ENCODE results near the gene EPB41. TPM values are rescaled to one million over a fixed set of nuclear protein-coding genes. Genes with fewer than 3 reads are reported as not detected.

EPB41 gene
- total RNA-seq, 2 donors from 2014 or later, result 68.0 to 78.7 TPM

- intact Hi-C loops (cut with DNase I, micrococcal nuclease), result loop anchor here in 1 of 2 donors (10.0 kb wide), 1 partner anchor 316 kb away; no protein-coding TSS in a partner anchor
- DNase-seq (no peak), ATAC-seq (no peak)
These were observed 25.5 kb upstream of the EPB41 start for GRCh38 chr1:28888915-28889314.

- DNase-seq, result no peak
- no peak for ATAC-seq
- intact Hi-C loops (cut with DNase I, micrococcal nuclease), result loop anchor here in 1 of 2 donors (10.0 kb wide), 1 partner anchor 315 kb away; no protein-coding TSS in a partner anchor
These were observed 25.0 kb upstream of the EPB41 start for GRCh38 chr1:28889357-28889756.

GRCh38 chr1:28890435-28890834 lies 23.9 kb upstream of the EPB41 start:
- ATAC-seq (no peak), DNase-seq (no peak)
- intact Hi-C loops (cut with DNase I, micrococcal nuclease), result no loop called here

GRCh38 chr1:28890836-28891235 lies 23.5 kb upstream of the EPB41 start:
- intact Hi-C loops (cut with DNase I, micrococcal nuclease), result no loop called here
- DNase-seq, result no peak
- no peak for ATAC-seq

- intact Hi-C loops (cut with DNase I, micrococcal nuclease), result no loop called here
- DNase-seq (no peak), ATAC-seq (no peak)
These were observed 23.1 kb upstream of the EPB41 start for GRCh38 chr1:28891256-28891655.

- intact Hi-C loops (cut with DNase I, micrococcal nuclease), result no loop called here
- DNase-seq (no peak), ATAC-seq (no peak)
These were observed 20.8 kb upstream of the EPB41 start for GRCh38 chr1:28893403-28894102.

GRCh38 chr1:28894785-28895184 lies 19.6 kb upstream of the EPB41 start:
- ATAC-seq (no peak), DNase-seq (no peak)
- intact Hi-C loops (cut with DNase I, micrococcal nuclease), result no loop called here

- DNase-seq, result no peak
- ATAC-seq, result no peak
- intact Hi-C loops (cut with DNase I, micrococcal nuclease), result no loop called here
These were observed 18.3 kb upstream of the EPB41 start for GRCh38 chr1:28895896-28896608.

GRCh38 chr1:28896609-28896986 lies 17.8 kb upstream of the EPB41 start:
- DNase-seq, result no peak
- intact Hi-C loops (cut with DNase I, micrococcal nuclease), result no loop called here
- no peak for ATAC-seq

- intact Hi-C loops (cut with DNase I, micrococcal nuclease), result no loop called here
- DNase-seq (no peak), ATAC-seq (no peak)
These were observed 16.6 kb upstream of the EPB41 start for GRCh38 chr1:28897789-28898188.

GRCh38 chr1:28898405-28898881 lies 15.9 kb upstream of the EPB41 start:
- ATAC-seq, result no peak
- DNase-seq, result no peak
- intact Hi-C loops (cut with DNase I, micrococcal nuclease), result no loop called here

- no peak for DNase-seq
- ATAC-seq, result no peak
- intact Hi-C loops (cut with DNase I, micrococcal nuclease), result no loop called here
These were observed 15.1 kb upstream of the EPB41 start for GRCh38 chr1:28899267-28899666.

GRCh38 chr1:28900562-28900961 lies 13.8 kb upstream of the EPB41 start:
- DNase-seq (no peak), ATAC-seq (no peak)
- intact Hi-C loops (cut with DNase I, micrococcal nuclease), result no loop called here

GRCh38 chr1:28902738-28903137 lies 11.6 kb upstream of the EPB41 start:
- ATAC-seq (no peak), DNase-seq (no peak)
- intact Hi-C loops (cut with DNase I, micrococcal nuclease), result no loop called here

GRCh38 chr1:28905921-28906666 lies 8.3 kb upstream of the EPB41 start:
- no peak for DNase-seq
- no peak for ATAC-seq
- intact Hi-C loops (cut with DNase I, micrococcal nuclease), result no loop called here

- intact Hi-C loops (cut with DNase I, micrococcal nuclease), result no loop called here
These were observed 5.2 kb upstream of the EPB41 start for GRCh38 chr1:28909198-28909597.

GRCh38 chr1:28910379-28911115 lies 3.8 kb upstream of the EPB41 start:
- intact Hi-C loops (cut with DNase I, micrococcal nuclease), result no loop called here

More at GRCh38 chr1:28909198-28909597, 5.2 kb upstream of the EPB41 start:
- ATAC-seq, result no peak
- DNase-seq, result no peak

GRCh38 chr1:28913786-28914227 lies 562 bp upstream of the EPB41 start:
- intact Hi-C loops (cut with DNase I, micrococcal nuclease), result no loop called here
- no peak for ATAC-seq
- no peak for DNase-seq

More at GRCh38 chr1:28910379-28911115, 3.8 kb upstream of the EPB41 start:
- ATAC-seq (no peak), DNase-seq (no peak)

All from left colon (tissue), 2 donors.